MV-4-11 (cell line): ENCODE results near the gene NOL4.

Source experiments
- DNase-seq: peaks from one replicate; lab custom pipeline; 2025; lab: John Stamatoyannopoulos, UW

Gene NOL4

DNA sequence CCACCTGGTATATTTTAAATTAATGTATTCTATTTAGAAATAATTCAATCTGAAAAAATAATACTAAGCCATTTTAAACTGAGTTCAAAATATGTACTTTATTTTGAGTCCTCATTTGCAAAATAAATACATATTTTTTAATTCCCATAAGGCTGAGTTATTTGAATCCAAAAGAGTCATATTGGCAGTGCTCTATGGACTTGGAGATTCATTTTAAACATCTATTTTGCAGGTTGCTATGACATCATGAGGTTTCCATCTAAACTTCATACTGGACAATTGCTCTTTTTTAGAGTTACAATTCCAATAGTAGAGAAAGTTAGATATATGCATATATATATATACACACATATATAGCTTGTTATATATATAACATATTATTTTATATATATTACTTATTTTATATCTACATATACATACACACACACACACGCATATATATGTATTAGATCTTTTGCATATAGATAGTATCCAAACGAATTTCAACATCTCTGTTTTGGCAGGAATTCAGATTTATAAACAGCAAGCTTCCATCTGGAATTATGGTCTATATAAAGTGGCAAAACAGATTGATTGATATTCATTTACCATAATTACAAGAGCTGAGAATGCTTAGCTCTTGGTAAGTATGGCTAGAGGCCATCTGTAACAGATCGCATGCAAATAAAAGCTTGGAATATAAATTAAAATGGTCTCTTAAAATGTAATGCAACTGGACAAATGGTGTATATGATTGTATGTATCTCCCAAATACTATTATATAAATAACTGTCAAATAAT, 34.9 kb downstream of the NOL4 start:
- no peak for DNase-seq
